ENCODE results near the gene PLPP2. TPM values are rescaled to one million over a fixed set of nuclear protein-coding genes. Genes with fewer than 3 reads are reported as not detected.

Gene PLPP2
- total RNA-seq, 1 experiment from 2014 or later, result 67.0 TPM

DNA sequence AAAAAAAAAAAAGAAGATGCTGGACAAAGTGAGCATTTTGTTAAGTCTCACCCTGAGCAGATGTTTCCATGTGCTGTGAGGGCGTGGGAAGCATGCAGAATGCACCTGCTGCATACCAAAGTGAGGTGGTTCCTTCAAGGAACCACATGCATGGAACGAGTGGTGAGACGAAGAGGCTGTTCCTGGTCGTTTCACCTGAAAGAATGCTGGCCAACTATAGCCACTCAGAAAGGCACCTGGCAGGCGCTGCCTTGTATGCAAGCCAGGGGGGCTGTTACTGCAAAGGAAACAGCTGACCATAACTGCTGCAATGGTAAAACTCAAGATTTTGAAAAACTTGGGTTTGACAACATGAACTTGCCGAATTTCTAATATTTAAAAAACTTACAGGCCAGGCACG, 38.7 kb upstream of the PLPP2 start:
- CTCF ChIA-PET, result no interaction called here
- in situ Hi-C loops (cut with HindIII; ENCODE audit: low pct_unique_long_range_greater_than_20kb, low sequenced_read_pairs), result no loop called here
- Histone ChIP-seq H3K4me3 (ENCODE audit: low read depth in 2 of 2, low read length in 2 of 2) (no peak overlapping the region), H3K27ac (ENCODE audit: low read length) (no peak overlapping the region), H3K9me3 (ENCODE audit: control insufficient read depth, insufficient read depth, low read depth, low read length) (no peaks in the 10 kb centered on the region; the same call in 1 of the 2 replicates), H3K4me1 (ENCODE audit: control insufficient read depth, insufficient read depth, low read length) (no peaks in the 10 kb centered on the region), H3K27me3 (ENCODE audit: control insufficient read depth, insufficient read depth, low read length) (no peaks in the 10 kb centered on the region), H3K36me3 (ENCODE audit: control insufficient read depth, insufficient read depth, low read length) (no peaks in the 10 kb centered on the region)
- DNase-seq (ENCODE audit: low read depth, low spot score) (no peak), ATAC-seq (no peak)
- intact Hi-C loops (cut with micrococcal nuclease; ENCODE audit: unreplicated experiment), result no loop called here
- no peak for TF ChIP-seq REST (IDR thresholded peaks at IDR 0.05; ENCODE audit: insufficient read depth in 1 of 2, low read depth in 2 of 2, low read length in 1 of 2)
- no peak for TF ChIP-seq CTCF (IDR thresholded peaks at IDR 0.05)
- TF ChIP-seq POLR2AphosphoS5 (IDR thresholded peaks at IDR 0.05; ENCODE audit: low read depth, low read length), result no peak
- no peak for TF ChIP-seq TCF7L2 (IDR thresholded peaks at IDR 0.05; ENCODE audit: low read depth, low read length)
- no peak for TF ChIP-seq SIN3A (IDR thresholded peaks at IDR 0.05; ENCODE audit: borderline replicate concordance, insufficient read depth, low read depth, low read length)
- BruUV-seq (replicated peaks), result no TSS peak
- POLR2A ChIA-PET, result no interaction called here

GRCh38 chr19:328025-328505, 36.9 kb upstream of the PLPP2 start:
- TF ChIP-seq POLR2AphosphoS5 (IDR thresholded peaks at IDR 0.05; ENCODE audit: low read depth, low read length) (no peak), TCF7L2 (IDR thresholded peaks at IDR 0.05; ENCODE audit: low read depth, low read length) (no peak), SIN3A (IDR thresholded peaks at IDR 0.05; ENCODE audit: borderline replicate concordance, insufficient read depth, low read depth, low read length) (no peak), REST (IDR thresholded peaks at IDR 0.05; ENCODE audit: insufficient read depth in 1 of 2, low read depth in 2 of 2, low read length in 1 of 2) (no peak), CTCF (IDR thresholded peaks at IDR 0.05) (no peak)
- intact Hi-C loops (cut with micrococcal nuclease; ENCODE audit: unreplicated experiment), result no loop called here
- CTCF ChIA-PET, result no interaction called here
- DNase-seq (ENCODE audit: low read depth, low spot score) (no peak), ATAC-seq (no peak)
- no peak overlapping the region for H3K4me3 ChIP-seq (ENCODE audit: low read depth in 2 of 2, low read length in 2 of 2)
- no peaks in the 10 kb centered on the region for H3K27me3 ChIP-seq (ENCODE audit: control insufficient read depth, insufficient read depth, low read length)
- no peaks in the 10 kb centered on the region; the same call in 1 of the 2 replicates for H3K9me3 ChIP-seq (ENCODE audit: control insufficient read depth, insufficient read depth, low read depth, low read length)
- POLR2A ChIA-PET, result no interaction called here
- no TSS peak for BruUV-seq (replicated peaks)
- H3K4me1 ChIP-seq (ENCODE audit: control insufficient read depth, insufficient read depth, low read length), result no peaks in the 10 kb centered on the region
- H3K36me3 ChIP-seq (ENCODE audit: control insufficient read depth, insufficient read depth, low read length), result no peaks in the 10 kb centered on the region
- in situ Hi-C loops (cut with HindIII; ENCODE audit: low pct_unique_long_range_greater_than_20kb, low sequenced_read_pairs), result no loop called here
- H3K27ac ChIP-seq (ENCODE audit: low read length), result no peak overlapping the region
